Activated CD4-positive, alpha-beta T cell treated with anti-CD3 and anti-CD28 coated beads, Interleukin-2, amount 50 U/mL, for 1 hour (primary cell): ENCODE data around the gene USP28.
"Not testable (repeated sequence)": the region's sequence is repeated elsewhere in the genome, so short reads cannot be mapped to it uniquely, and the experiment has no call there.

Experiments
- DNase-seq: peaks from one replicate; pipeline ENCODE4 v3.0.0-alpha.2; 2020

USP28 gene, protein sequence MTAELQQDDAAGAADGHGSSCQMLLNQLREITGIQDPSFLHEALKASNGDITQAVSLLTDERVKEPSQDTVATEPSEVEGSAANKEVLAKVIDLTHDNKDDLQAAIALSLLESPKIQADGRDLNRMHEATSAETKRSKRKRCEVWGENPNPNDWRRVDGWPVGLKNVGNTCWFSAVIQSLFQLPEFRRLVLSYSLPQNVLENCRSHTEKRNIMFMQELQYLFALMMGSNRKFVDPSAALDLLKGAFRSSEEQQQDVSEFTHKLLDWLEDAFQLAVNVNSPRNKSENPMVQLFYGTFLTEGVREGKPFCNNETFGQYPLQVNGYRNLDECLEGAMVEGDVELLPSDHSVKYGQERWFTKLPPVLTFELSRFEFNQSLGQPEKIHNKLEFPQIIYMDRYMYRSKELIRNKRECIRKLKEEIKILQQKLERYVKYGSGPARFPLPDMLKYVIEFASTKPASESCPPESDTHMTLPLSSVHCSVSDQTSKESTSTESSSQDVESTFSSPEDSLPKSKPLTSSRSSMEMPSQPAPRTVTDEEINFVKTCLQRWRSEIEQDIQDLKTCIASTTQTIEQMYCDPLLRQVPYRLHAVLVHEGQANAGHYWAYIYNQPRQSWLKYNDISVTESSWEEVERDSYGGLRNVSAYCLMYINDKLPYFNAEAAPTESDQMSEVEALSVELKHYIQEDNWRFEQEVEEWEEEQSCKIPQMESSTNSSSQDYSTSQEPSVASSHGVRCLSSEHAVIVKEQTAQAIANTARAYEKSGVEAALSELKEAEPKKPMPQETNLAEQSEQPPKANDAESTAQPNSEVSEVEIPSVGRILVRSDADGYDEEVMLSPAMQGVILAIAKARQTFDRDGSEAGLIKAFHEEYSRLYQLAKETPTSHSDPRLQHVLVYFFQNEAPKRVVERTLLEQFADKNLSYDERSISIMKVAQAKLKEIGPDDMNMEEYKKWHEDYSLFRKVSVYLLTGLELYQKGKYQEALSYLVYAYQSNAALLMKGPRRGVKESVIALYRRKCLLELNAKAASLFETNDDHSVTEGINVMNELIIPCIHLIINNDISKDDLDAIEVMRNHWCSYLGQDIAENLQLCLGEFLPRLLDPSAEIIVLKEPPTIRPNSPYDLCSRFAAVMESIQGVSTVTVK

DNA sequence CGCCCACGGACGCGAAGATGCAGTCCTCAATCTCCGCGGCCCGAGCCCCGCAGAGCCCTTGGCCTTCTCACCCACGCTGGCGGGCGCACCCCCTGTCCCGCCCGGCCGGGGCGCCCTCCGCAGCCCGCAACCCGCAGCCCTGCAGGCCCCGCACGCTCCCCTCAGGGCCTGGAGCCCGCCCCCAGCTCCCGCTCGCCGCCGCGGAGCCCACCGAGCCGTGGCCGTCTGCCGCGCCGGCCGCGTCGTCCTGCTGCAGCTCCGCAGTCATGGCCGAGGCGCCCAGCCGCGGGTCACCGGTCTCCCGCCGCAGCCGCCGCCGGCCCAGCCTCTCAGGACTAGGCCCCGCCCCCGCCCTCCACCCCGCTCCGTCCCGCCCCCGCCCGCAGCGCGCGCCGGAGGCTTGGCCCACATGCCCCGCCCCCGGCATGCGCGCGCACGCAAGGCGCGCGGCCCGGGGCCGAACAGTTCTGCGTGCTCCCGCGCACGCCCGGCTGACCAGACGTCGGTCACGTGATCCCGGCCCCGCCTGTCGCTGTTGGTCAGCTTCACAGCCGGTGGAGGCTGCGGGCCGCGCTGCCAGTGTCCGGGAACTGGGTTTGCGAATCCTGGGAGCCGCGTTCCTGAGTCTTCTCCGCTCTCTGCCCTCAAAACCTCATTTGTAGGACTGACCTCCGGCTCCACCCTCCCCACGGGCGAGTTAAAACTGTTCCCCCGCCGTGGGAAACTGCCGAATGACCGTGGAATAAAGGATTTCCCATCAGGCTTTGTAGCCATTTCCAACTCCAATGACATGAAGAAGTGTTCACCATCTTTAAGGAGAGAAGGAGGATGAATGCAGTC, at the start of gene USP28:
USP28 (minus strand) TSS at position 339 of the 840 bp plus-strand sequence; CDS start at position 268, 71 bp downstream.
- DNase-seq, result peak; percentile 67

DNA sequence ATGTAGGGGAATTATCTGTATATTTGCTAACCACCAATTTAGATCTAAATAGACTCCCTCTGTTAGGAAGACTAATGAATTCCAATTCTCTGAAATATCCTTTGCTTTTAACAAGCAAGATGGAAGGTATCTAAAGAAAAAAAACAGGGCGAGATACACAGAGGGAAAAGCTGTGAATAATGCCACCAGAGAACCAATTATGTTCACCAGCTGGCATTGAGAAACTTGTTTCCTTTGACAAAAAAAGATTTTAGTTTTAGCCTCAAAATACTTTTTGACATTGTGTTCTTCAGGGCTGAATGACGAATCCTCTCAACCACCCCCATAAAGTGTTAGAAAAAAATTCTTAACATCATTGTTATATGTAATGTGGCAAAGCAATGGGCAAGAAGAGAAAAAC, 48.2 kb upstream of the USP28 start:
- DNase-seq, result no peak

GRCh38 chr11:113911491-113911890, 36.1 kb upstream of the USP28 start:
- DNase-seq, result not testable (repeated sequence)

DNA sequence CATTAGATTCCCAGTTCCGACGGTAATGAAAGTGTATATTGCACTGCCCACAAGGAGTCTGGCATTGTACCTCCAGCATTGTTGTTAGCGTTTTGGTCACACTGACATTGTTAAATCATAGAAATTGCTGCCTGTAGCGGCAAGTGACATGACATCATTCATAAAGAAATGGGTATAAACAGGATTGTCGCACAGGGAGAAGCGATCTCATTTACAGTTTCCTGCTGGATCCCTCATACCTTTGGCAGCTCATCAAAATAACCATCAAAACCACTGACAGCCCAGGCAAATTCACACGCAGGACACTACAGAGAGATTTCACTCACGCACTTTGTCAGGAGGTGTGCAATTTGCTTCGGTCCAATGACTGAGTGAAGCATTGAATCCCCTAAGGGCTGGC, 32.7 kb upstream of the USP28 start:
- DNase-seq, result no peak

GRCh38 chr11:113907681-113908080, 32.3 kb upstream of the USP28 start:
- DNase-seq, result no peak

GRCh38 chr11:113907152-113907551, 31.8 kb upstream of the USP28 start:
- no peak for DNase-seq

DNA sequence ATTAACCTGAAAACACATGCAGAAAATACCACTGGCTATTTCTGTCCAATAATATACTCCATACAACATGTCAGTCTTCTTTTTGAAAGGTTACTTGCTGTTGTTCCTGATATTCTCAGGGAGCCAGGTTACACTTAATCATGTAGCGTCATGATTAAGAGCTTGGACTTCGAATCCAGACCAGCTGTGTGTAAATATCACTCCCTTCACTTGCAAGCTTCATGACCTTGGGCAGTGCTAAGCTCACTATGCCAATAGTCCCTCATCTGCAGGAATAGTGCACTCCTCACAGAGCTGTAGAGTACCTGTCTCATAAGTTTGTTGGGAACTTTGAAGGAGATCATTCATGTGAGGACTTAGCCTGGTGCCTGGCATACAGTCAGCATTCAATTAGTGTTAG, 31.1 kb upstream of the USP28 start:
- DNase-seq, result no peak

GRCh38 chr11:113906038-113906437, 30.7 kb upstream of the USP28 start:
- no peak for DNase-seq

GRCh38 chr11:113904379-113905101, 29.2 kb upstream of the USP28 start, which contains the start of gene HTR3B:
Gene HTR3B (plus strand): TSS chr11:113904796. CDS start chr11:113904934, 138 bp downstream.
- no peak for DNase-seq

GRCh38 chr11:113901141-113901540, 25.8 kb upstream of the USP28 start:
- DNase-seq, result no peak

- peak; percentile 30 for DNase-seq
Measured at GRCh38 chr11:113896156-113896879, 20.9 kb upstream of the USP28 start.

DNA sequence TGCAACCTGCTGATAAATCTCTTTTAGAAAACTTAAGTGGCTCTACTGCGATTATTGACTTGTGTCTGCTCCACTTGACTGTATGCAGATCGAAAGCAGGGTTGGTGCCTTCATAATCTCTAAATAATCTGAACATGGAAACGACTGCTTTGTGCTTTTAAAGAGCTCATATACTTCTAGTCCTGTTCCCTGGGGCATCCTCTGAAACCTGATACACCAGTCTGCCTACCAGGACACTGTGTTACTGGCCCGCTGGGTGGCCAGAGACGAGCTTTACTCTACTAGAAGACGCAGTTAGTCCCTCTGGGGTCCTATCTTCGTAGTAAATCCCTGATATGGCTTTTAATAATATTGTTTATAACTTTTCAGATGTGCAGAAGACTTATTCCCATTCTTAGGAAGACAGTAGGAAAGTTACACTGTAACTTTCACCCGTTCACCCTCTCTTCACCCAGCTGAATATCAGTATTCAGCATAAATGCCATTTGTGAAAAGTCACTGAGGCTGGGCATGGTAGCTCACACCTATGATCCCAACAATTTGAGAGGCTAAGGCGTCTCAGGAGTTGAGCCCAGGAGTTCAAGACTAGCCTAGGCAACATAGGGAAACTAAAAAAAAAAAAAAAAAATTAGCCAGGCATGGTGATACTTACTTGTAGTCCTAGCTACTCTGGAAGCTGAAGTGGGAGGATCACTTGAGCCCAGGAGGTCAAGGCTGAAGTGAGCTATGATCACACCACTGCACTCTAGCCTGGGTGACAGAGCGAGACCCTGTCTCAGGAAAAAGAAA, 20.2 kb upstream of the USP28 start:
- DNase-seq, result no peak

- DNase-seq, result no peak
Measured at GRCh38 chr11:113894421-113894996, 19.1 kb upstream of the USP28 start.

GRCh38 chr11:113888848-113889247, 13.5 kb upstream of the USP28 start:
- DNase-seq, result no peak

GRCh38 chr11:113885897-113886296, 10.5 kb upstream of the USP28 start:
- no peak for DNase-seq

DNA sequence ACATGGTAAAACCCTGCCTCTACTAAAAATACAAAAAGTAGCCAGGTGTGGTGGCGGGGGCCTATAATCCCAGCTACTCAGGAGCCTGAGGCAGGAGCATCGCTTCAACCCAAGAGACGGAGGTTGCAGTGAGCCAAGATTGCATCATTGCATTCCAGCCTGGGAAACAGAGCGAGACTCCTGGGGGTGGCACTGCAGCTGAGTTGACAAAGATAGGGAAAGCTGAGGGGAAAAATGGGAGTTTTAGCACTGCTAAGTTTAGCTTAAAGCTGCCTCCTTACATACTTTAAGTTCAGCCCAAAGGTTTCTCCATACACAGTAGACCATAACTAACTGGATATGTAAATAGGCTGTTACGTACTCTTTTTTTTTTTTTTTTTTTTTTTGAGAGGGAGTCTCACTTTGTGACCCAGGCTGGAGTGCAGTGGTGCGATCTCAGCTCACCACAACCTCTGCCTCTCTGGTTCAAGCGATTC, 9.0 kb upstream of the USP28 start:
- DNase-seq, result no peak

- DNase-seq, result no peak
Measured at GRCh38 chr11:113881856-113882255, 6.5 kb upstream of the USP28 start.

GRCh38 chr11:113880971-113881370, 5.6 kb upstream of the USP28 start:
- DNase-seq, result no peak

GRCh38 chr11:113879446-113879845, 4.1 kb upstream of the USP28 start:
- not testable (repeated sequence) for DNase-seq
